Measurements from ENCODE around the gene JARID2. TPM values are rescaled to one million over a fixed set of nuclear protein-coding genes. Genes with fewer than 3 reads are reported as not detected.

The JARID2 gene
- total and polyA plus RNA-seq, 10 of the 15 experiments (the other 5 are each of a cell fraction or from before 2014, with no cell fraction given) = 4.2 to 21.6 (median 11.7) TPM

- TF ChIP-seq PKNOX1 (IDR thresholded peaks at IDR 0.05) = no peak
- peak in 1 of 2 experiments; percentile 26; a peak in 1 of 4 replicates for TF ChIP-seq BHLHE40 (IDR thresholded peaks at IDR 0.05; ENCODE audit: borderline replicate concordance in 1 of 2, low read depth in 2 of 2, low read length in 1 of 2)
- no peak for TF ChIP-seq HDAC6 (IDR thresholded peaks at IDR 0.05; ENCODE audit: unreplicated experiment)
- peak; percentile 82; the same call in 1 of the 2 replicates for TF ChIP-seq PAX5 (IDR thresholded peaks at IDR 0.05; ENCODE audit: borderline replicate concordance, low read depth, low read length)
- TF ChIP-seq EED (IDR thresholded peaks at IDR 0.05; ENCODE audit: low read depth) = peak; percentile 41; the same call in 1 of the 2 replicates
- TF ChIP-seq ZZZ3 (IDR thresholded peaks at IDR 0.05; ENCODE audit: control insufficient read depth, insufficient read length, low read depth) = no peak
- TF ChIP-seq IKZF1 (conservative IDR thresholded peaks at IDR 0.05) = peak; percentile 53; the same call in 1 of the 2 replicates
Measured at GRCh38 chr6:15355683-15356099, 109.8 kb downstream of the JARID2 start (continued).

- DNase-seq (ENCODE audit: low read depth, low spot score) (no peak), FAIRE-seq (no peak), ATAC-seq (no peak)
- H2AFZ ChIP-seq (ENCODE audit: control insufficient read depth, low read depth, low read length) = no peak overlapping the region
- POLR2A ChIA-PET = interaction anchor here (0.6 to 2.3 kb wide), 4 partner anchors 9 to 27 kb away, joined by 3 to 8 read pairs (median 4); no protein-coding TSS in a partner anchor
- 91% methylated on average over 6 of the region's 6 CpGs for WGBS (ENCODE audit: insufficient coverage, insufficient replicate concordance, low lambda C conversion rate, missing lambda C conversion rate)
- H3K9ac ChIP-seq (ENCODE audit: control insufficient read depth, insufficient read depth, low read length) = 0 out of 2 replicates have a peak overlapping the region, but pooled peaks have one; percentile 16
- H3K36me3 ChIP-seq (ENCODE audit: control insufficient read depth in 2 of 2, insufficient read depth in 2 of 2, low read length in 1 of 2) = peaks cover 0 to 9% of the 10 kb centered on the region in 2 experiments; a peak in 1 of 4 replicates
- H3K79me2 ChIP-seq (ENCODE audit: control insufficient read depth, insufficient read depth, low read length) = peaks cover 97% of the 10 kb centered on the region
- H4K20me1 ChIP-seq (ENCODE audit: control insufficient read depth, insufficient read depth) = no peaks in the 10 kb centered on the region
- SMC1A ChIA-PET (ENCODE audit: uncharacterized antibody, unreplicated experiment) = interaction anchor here (0.9 to 6.8 kb wide), 10 partner anchors 9 to 102 kb away, joined by 3 to 85 read pairs (median 5); no protein-coding TSS in a partner anchor
- BruUV-seq (replicated peaks) = no TSS peak
- peak overlapping the region; percentile 81 for H3K27ac ChIP-seq (ENCODE audit: control insufficient read depth, insufficient read depth)
- H3K9me3 ChIP-seq (replicated peaks; ENCODE audit: control insufficient read depth, insufficient read depth, low read length) = no peaks in the 10 kb centered on the region; the same call in 2 of the 3 replicates
- in situ Hi-C loops (cut with MboI) (no loop called here), intact Hi-C loops (cut with micrococcal nuclease; ENCODE audit: unreplicated experiment) (no loop called here)
- CTCF ChIA-PET = interaction anchor here (0.8 to 6.1 kb wide), 3 partner anchors 10 to 15 kb away, joined by 3 to 38 read pairs (median 3); no protein-coding TSS in a partner anchor
- no peak for TF ChIP-seq ZBTB4 (CRISPR knock-in tag; IDR thresholded peaks at IDR 0.05)
- TF ChIP-seq SPI1 (IDR thresholded peaks at IDR 0.05; ENCODE audit: borderline replicate concordance, insufficient read depth, low read depth, low read length) = peak; percentile 12; the same call in 1 of the 2 replicates
- RAD21 ChIA-PET (ENCODE audit: unreplicated experiment) = interaction anchor here (0.7 to 2.1 kb wide), 6 partner anchors 11 to 102 kb away, joined by 3 to 6 read pairs (median 4); no protein-coding TSS in a partner anchor
- peaks cover 72% of the 10 kb centered on the region for H3K4me1 ChIP-seq (ENCODE audit: control insufficient read depth, insufficient read depth, low read length)
- H3K27me3 ChIP-seq (replicated peaks in 1 of 2; ENCODE audit: control insufficient read depth in 2 of 2, insufficient read depth in 2 of 2, low read length in 1 of 2) = no peaks in the 10 kb centered on the region
- H3K4me3 ChIP-seq = peak overlapping the region; percentile 44
- H3K4me2 ChIP-seq (ENCODE audit: control insufficient read depth, insufficient read depth) = peak overlapping the region; percentile 82
Measured at GRCh38 chr6:15356179-15356578, 110.3 kb downstream of the JARID2 start.
